ENCODE data around the gene GPR156.
"Not testable (repeated sequence)": the region's sequence is repeated elsewhere in the genome, so short reads cannot be mapped to it uniquely, and the experiment has no call there.

Gene GPR156

GRCh38 chr3:120304616-120305015 lies 19.6 kb upstream of the GPR156 start:
- no peak for DNase-seq (ENCODE audit: insufficient read length, low spot score)
- no peak for TF ChIP-seq TAF1 (IDR thresholded peaks at IDR 0.05; ENCODE audit: low read depth, low read length)
- TF ChIP-seq POU2F2 (IDR thresholded peaks at IDR 0.05; ENCODE audit: low read depth, low read length) = no peak
- no peak for TF ChIP-seq POLR2A (IDR thresholded peaks at IDR 0.05; ENCODE audit: low read depth, low read length)
- no peak for TF ChIP-seq PAX5 (IDR thresholded peaks at IDR 0.05; ENCODE audit: insufficient read depth, low read length, severe bottlenecking)
- TF ChIP-seq SPI1 (IDR thresholded peaks at IDR 0.05; ENCODE audit: low read depth, low read length) = no peak
- no peak for TF ChIP-seq POLR2AphosphoS5 (IDR thresholded peaks at IDR 0.05; ENCODE audit: low read depth, low read length)
- FAIRE-seq = no peak

- DNase-seq (ENCODE audit: insufficient read length, low spot score) (no peak), FAIRE-seq (no peak)
- TF ChIP-seq POLR2A (IDR thresholded peaks at IDR 0.05; ENCODE audit: low read depth, low read length) (no peak), TAF1 (IDR thresholded peaks at IDR 0.05; ENCODE audit: low read depth, low read length) (no peak), PAX5 (IDR thresholded peaks at IDR 0.05; ENCODE audit: insufficient read depth, low read length, severe bottlenecking) (no peak), POU2F2 (IDR thresholded peaks at IDR 0.05; ENCODE audit: low read depth, low read length) (no peak), POLR2AphosphoS5 (IDR thresholded peaks at IDR 0.05; ENCODE audit: low read depth, low read length) (no peak)
Observed at GRCh38 chr3:120302361-120302760, 17.3 kb upstream of the GPR156 start.

DNA sequence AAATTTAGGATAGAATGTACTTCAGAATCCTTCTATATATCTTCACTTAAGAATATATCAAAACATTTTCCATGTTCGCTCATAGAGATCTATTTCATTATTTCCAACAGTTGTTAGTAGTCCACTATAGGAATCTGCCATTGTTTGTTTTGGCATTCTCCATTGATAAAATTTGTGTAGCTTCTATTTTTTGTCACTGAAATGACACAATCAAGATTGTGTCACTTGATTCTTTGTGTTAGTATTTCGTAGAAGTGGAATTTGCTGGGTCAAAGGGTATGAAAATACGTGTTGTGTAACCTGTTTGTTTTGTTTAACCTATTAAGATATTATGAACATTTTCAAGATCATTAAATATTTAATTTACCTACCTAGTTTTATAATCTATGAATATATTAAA lies 15.9 kb upstream of the GPR156 start:
- FAIRE-seq = no peak
- DNase-seq (ENCODE audit: insufficient read length, low spot score) = no peak
- no peak for TF ChIP-seq POLR2AphosphoS5 (IDR thresholded peaks at IDR 0.05; ENCODE audit: low read depth, low read length)
- TF ChIP-seq TAF1 (IDR thresholded peaks at IDR 0.05; ENCODE audit: low read depth, low read length) = no peak
- TF ChIP-seq POU2F2 (IDR thresholded peaks at IDR 0.05; ENCODE audit: low read depth, low read length) = no peak
- TF ChIP-seq POLR2A (IDR thresholded peaks at IDR 0.05; ENCODE audit: low read depth, low read length) = no peak
- TF ChIP-seq PAX5 (IDR thresholded peaks at IDR 0.05; ENCODE audit: insufficient read depth, low read length, severe bottlenecking) = no peak
- no peak for TF ChIP-seq SPI1 (IDR thresholded peaks at IDR 0.05; ENCODE audit: low read depth, low read length)

GRCh38 chr3:120299403-120299802 lies 14.4 kb upstream of the GPR156 start:
- DNase-seq (ENCODE audit: insufficient read length, low spot score) (no peak), FAIRE-seq (no peak)
- TF ChIP-seq POU2F2 (IDR thresholded peaks at IDR 0.05; ENCODE audit: low read depth, low read length) (no peak), PAX5 (IDR thresholded peaks at IDR 0.05; ENCODE audit: insufficient read depth, low read length, severe bottlenecking) (no peak), TAF1 (IDR thresholded peaks at IDR 0.05; ENCODE audit: low read depth, low read length) (no peak), POLR2A (IDR thresholded peaks at IDR 0.05; ENCODE audit: low read depth, low read length) (no peak), SPI1 (IDR thresholded peaks at IDR 0.05; ENCODE audit: low read depth, low read length) (no peak), POLR2AphosphoS5 (IDR thresholded peaks at IDR 0.05; ENCODE audit: low read depth, low read length) (no peak)

DNA sequence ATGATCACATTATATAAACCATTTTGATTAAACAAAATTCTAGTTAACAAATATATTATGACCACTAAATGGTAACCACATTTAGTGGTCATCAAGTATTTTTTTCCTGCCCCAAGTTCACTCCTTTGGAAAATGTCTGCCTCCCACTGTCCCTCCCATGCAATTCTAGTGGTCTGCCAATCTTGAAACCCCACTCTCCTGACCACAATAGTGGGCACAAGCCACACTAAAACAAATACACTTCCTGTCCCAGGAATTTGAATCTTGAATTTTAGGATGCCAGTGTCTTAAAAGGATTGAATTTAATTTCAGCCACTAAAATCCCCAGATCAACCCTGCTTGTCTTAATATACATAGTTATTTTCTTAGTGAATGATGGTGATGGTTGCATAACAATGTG lies 14.0 kb upstream of the GPR156 start:
- TF ChIP-seq PAX5 (IDR thresholded peaks at IDR 0.05; ENCODE audit: insufficient read depth, low read length, severe bottlenecking) = no peak
- TF ChIP-seq POLR2A (IDR thresholded peaks at IDR 0.05; ENCODE audit: low read depth, low read length) = no peak
- TF ChIP-seq POU2F2 (IDR thresholded peaks at IDR 0.05; ENCODE audit: low read depth, low read length) = no peak
- TF ChIP-seq TAF1 (IDR thresholded peaks at IDR 0.05; ENCODE audit: low read depth, low read length) = no peak
- no peak for TF ChIP-seq POLR2AphosphoS5 (IDR thresholded peaks at IDR 0.05; ENCODE audit: low read depth, low read length)
- TF ChIP-seq SPI1 (IDR thresholded peaks at IDR 0.05; ENCODE audit: low read depth, low read length) = no peak
- FAIRE-seq (no peak), DNase-seq (ENCODE audit: insufficient read length, low spot score) (no peak)

- FAIRE-seq; DNase-seq (ENCODE audit: insufficient read length, low spot score): not testable (repeated sequence)
Observed at GRCh38 chr3:120291552-120291951, 6.5 kb upstream of the GPR156 start.

DNA sequence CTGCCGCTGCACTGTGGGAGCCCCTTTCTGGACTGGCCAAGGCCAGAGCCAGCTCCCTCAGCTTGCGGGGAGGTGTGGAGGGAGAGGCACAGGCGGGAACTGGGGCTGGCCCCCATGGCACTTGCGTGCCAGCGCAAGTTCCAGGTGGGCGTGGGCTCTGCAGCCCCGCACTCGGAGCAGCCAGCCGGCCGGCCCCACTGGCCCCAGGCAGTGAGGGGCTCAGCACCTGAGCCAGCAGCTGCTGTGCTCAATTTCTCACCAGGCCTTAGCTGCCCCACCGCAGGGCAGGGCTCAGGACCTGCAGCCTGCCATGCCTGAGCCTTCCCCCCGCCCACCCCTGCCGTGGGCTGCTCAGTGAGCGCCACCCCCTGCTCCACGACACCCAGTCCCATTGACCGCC lies 4.6 kb upstream of the GPR156 start:
- no peak for FAIRE-seq
- no peak for TF ChIP-seq POLR2AphosphoS5 (IDR thresholded peaks at IDR 0.05; ENCODE audit: low read depth, low read length)
- no peak for TF ChIP-seq PAX5 (IDR thresholded peaks at IDR 0.05; ENCODE audit: insufficient read depth, low read length, severe bottlenecking)
- no peak for TF ChIP-seq TAF1 (IDR thresholded peaks at IDR 0.05; ENCODE audit: low read depth, low read length)
- TF ChIP-seq SPI1 (IDR thresholded peaks at IDR 0.05; ENCODE audit: low read depth, low read length) = no peak
- no peak for TF ChIP-seq POLR2A (IDR thresholded peaks at IDR 0.05; ENCODE audit: low read depth, low read length)

DNA sequence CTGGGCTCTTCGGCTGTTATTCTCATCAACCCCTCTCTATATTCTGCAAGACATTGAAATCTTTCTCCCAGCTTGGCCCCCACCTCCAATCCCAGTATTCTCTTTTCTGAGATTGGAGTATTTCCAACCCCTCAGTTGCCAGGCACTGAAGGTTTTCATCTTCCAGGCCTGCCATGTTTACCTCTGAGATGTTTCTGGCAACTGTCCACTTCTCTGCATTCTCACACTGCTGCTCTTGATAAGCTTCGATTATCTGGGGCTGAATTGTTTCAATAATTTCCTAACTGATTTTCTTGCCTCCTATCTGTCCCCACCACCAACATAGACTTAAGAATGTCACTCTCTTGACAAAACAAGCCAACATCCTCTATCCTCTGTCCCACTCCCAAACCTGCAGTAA lies 1.4 kb upstream of the GPR156 start:
- TF ChIP-seq POU2F2 (IDR thresholded peaks at IDR 0.05; ENCODE audit: low read depth, low read length) (no peak), TAF1 (IDR thresholded peaks at IDR 0.05; ENCODE audit: low read depth, low read length) (no peak), PAX5 (IDR thresholded peaks at IDR 0.05; ENCODE audit: insufficient read depth, low read length, severe bottlenecking) (no peak)
- FAIRE-seq (no peak), DNase-seq (ENCODE audit: insufficient read length, low spot score) (no peak)

More for the DNA sequence above, 4.6 kb upstream of the GPR156 start:
- DNase-seq (ENCODE audit: insufficient read length, low spot score) = no peak

DNA sequence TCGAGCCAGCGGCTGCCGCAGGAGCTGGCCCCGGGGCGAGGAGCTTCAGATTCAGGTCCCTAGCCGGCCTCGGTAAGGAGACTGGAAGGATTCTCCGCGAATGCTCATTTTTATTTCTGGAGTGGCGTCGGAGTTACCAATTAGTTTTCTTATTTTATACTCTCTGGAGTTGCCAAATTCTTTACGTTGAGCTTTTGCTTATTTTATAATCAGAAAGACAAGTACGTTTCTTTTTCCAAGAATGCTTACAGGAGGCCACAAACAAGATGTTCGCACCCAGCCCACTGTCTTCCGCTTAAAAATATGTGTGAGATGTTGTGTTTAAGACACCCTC lies 453 bp upstream of the GPR156 start:
- no peak for TF ChIP-seq POLR2A (IDR thresholded peaks at IDR 0.05; ENCODE audit: low read depth, low read length)
- TF ChIP-seq PAX5 (IDR thresholded peaks at IDR 0.05; ENCODE audit: insufficient read depth, low read length, severe bottlenecking) = no peak
- no peak for TF ChIP-seq SPI1 (IDR thresholded peaks at IDR 0.05; ENCODE audit: low read depth, low read length)
- TF ChIP-seq POU2F2 (IDR thresholded peaks at IDR 0.05; ENCODE audit: low read depth, low read length) = no peak
- TF ChIP-seq TAF1 (IDR thresholded peaks at IDR 0.05; ENCODE audit: low read depth, low read length) = no peak
- TF ChIP-seq POLR2AphosphoS5 (IDR thresholded peaks at IDR 0.05; ENCODE audit: low read depth, low read length) = no peak
- DNase-seq (ENCODE audit: insufficient read length, low spot score) = no peak
- no peak for FAIRE-seq

DNA sequence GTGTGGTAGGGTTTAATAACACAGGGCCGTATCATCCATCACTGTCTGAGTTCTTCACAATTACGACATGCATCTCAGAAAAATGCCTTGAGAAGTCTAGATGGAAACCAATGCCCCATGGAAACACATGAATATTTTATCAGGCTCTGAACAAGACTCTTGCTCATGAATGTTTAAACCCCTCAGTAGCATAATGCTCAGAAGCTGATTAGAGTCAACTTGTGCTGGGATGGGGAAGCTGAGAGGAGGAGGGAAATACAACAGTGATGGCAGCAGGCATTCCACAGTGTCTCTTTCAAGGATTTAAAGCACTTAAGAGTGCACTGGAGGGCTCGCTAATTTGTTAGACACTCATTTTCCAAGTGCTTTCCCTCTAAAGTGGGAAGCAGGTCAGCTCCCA lies 3.8 kb downstream of the GPR156 start:
- no peak for TF ChIP-seq POU2F2 (IDR thresholded peaks at IDR 0.05; ENCODE audit: low read depth, low read length)
- TF ChIP-seq SPI1 (IDR thresholded peaks at IDR 0.05; ENCODE audit: low read depth, low read length) = no peak
- no peak for TF ChIP-seq POLR2A (IDR thresholded peaks at IDR 0.05; ENCODE audit: low read depth, low read length)
- TF ChIP-seq PAX5 (IDR thresholded peaks at IDR 0.05; ENCODE audit: insufficient read depth, low read length, severe bottlenecking) = no peak
- no peak for TF ChIP-seq POLR2AphosphoS5 (IDR thresholded peaks at IDR 0.05; ENCODE audit: low read depth, low read length)
- TF ChIP-seq TAF1 (IDR thresholded peaks at IDR 0.05; ENCODE audit: low read depth, low read length) = no peak
- FAIRE-seq (no peak), DNase-seq (ENCODE audit: insufficient read length, low spot score) (no peak)

DNA sequence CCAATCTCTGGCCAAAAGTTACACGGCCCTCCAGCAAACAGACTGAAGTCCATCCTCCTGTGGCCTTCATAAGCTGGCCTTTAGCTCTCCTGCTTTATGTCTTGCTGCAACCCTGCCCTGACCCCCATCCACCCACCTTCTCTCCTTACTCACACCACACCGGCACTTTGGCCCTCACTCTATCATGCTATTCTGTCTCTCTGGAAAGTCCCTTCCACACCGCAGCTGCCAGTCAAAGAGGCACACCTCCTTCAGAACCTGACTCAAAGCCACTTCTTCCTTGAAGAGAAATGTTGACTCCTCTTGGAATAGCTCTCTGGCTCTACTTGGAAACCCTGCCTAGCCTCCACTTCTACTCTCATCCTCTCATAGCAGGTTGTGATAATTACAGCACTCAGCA lies 4.5 kb downstream of the GPR156 start:
- DNase-seq (ENCODE audit: insufficient read length, low spot score) (no peak), FAIRE-seq (no peak)
- TF ChIP-seq POLR2A (IDR thresholded peaks at IDR 0.05; ENCODE audit: low read depth, low read length) (no peak), POLR2AphosphoS5 (IDR thresholded peaks at IDR 0.05; ENCODE audit: low read depth, low read length) (no peak), POU2F2 (IDR thresholded peaks at IDR 0.05; ENCODE audit: low read depth, low read length) (no peak), TAF1 (IDR thresholded peaks at IDR 0.05; ENCODE audit: low read depth, low read length) (no peak), SPI1 (IDR thresholded peaks at IDR 0.05; ENCODE audit: low read depth, low read length) (no peak), PAX5 (IDR thresholded peaks at IDR 0.05; ENCODE audit: insufficient read depth, low read length, severe bottlenecking) (no peak)
